MV-4-11 (cell line): ENCODE data around the gene HTT.
"Not testable (repeated sequence)": the region's sequence is repeated elsewhere in the genome, so short reads cannot be mapped to it uniquely, and the experiment has no call there.

Source experiments
- DNase-seq: peaks from one replicate; lab custom pipeline; 2025; lab: John Stamatoyannopoulos, UW

The HTT gene

DNA sequence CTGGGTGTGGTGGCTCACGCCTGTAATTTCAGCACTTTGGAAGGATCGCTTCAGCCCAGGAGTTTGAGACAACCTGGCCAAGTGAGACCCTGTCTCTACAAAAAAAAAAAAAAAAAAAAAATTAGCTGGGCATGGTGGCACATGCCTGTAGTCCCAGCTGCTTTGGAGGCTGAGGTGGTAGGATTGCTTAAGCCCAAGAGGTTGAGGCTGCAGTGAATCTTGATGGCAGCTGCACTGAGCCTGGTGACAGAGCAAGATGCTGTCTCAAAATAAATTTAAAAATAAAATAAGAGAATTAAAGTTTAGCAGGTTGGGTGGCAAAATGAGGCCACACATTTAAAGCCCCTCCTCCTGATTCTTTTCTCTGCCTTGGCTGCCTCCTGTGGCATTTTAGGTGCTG, 47.1 kb downstream of the HTT start:
- DNase-seq, result peak; percentile 17

DNA sequence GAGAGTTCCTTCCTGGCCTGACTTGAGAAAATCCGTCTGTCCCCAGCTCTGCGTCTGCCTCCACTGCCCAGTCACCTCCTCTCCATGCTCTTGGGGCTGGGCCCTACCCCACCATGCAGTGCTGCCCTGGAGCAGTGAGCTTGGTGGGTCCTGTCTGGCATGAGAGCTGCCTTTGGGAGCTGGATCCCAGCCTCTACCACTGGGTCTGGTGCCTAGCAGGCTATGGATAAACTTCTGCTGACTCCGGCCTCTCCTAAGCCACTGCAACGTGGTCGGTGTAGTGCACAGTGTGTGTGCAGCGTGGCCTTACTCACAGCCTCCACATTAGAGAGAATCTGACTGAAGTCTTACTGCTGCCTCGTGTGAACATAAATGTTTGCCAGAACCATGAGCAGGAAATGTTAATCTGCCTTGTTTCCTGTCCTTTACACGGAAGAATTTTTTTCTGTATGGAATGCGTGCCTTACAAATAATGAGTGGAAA, 47.6 kb downstream of the HTT start:
- peak; percentile 20 for DNase-seq

DNA sequence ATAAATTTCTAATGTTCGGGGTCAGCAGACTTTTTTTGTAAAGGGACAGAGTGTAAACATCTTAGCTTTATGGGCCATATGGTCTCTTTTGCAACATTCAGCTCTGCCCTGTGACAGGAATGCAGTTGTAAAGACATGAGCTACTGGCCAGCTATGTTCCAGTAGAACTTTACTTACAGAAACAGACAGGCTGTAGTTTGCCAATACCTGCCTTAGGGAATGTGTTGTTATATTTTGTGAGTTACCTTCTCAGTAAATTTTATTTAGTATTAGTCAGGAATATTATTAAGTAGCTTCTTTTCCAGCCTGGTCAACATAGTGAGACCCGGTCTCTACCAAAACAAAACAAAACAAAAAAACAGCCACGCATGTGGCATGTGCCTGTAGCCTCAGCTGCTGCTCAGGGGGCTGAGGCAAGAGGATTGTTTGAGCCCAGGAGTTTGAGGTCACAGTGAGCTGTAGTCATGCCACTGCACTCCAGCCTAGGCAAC, 48.7 kb downstream of the HTT start:
- DNase-seq, result no peak

GRCh38 chr4:3124070-3124767, 49.7 kb downstream of the HTT start:
- no peak for DNase-seq

DNA sequence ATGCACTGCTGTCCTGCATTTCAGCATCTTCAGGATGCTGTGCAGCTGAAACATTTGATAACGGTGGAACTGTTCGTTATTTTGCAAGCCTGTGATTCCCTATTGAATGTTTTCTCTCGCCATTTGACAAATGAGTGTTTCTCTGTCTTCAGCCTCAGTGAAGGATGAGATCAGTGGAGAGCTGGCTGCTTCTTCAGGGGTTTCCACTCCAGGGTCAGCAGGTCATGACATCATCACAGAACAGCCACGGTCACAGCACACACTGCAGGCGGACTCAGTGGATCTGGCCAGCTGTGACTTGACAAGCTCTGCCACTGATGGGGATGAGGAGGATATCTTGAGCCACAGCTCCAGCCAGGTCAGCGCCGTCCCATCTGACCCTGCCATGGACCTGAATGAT, 52.6 kb downstream of the HTT start:
- DNase-seq, result no peak

- DNase-seq, result no peak
Measured at GRCh38 chr4:3128058-3128457, 53.6 kb downstream of the HTT start.

DNA sequence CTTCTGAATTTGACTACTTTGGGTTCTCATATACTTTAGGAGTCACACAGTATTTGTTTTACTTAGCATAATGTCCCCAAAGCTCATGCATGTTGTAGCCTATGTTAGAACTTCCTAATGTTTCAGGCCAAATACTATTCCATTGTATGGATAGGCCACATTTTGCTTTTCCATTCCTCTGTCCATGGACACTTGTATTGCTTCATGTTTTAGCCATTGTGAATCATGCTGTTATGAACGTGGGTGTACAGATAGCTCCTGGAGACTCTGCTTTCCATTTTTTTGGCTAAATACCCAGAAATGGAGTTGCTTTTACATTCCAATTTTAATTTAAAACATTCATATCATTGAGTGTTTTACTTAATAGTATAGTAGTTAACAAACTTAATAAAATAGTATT, 54.5 kb downstream of the HTT start:
- DNase-seq, result no peak

GRCh38 chr4:3130201-3130600, 55.7 kb downstream of the HTT start:
- DNase-seq, result no peak

DNA sequence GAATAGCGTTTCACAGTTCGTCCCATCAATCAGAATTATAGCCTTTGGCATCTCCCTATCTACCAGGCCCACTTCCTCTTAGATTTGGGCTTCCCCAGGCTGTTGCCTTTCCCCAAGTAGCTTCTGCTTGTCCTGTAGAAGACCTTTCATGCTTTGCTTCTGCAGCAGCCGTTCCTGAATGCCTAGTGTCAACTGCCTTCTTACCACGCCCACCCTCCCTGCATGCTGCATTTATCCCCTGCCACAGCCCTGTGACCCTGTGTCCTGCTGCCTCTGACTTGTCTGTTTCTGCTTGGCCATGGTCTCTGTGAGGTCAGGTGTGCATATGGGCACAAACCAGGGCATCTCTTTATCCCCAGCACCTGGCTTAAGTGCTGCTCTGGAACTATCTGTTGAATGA, 56.3 kb downstream of the HTT start:
- peak; percentile 63 for DNase-seq

DNA sequence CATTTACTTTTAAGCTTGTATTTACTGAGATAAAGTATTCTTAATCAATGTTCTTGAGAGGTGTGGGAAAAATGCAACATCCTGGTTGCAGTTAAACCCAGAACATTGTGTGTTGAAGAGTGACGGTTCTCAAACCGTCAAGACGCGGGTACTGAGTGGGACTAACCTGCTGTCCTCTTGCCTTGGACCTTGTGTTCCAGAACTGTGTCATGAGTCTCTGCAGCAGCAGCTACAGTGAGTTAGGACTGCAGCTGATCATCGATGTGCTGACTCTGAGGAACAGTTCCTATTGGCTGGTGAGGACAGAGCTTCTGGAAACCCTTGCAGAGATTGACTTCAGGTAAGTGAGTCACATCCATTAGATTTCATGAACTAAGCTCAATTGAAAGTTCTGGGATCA, 59.7 kb downstream of the HTT start:
- no peak for DNase-seq

DNA sequence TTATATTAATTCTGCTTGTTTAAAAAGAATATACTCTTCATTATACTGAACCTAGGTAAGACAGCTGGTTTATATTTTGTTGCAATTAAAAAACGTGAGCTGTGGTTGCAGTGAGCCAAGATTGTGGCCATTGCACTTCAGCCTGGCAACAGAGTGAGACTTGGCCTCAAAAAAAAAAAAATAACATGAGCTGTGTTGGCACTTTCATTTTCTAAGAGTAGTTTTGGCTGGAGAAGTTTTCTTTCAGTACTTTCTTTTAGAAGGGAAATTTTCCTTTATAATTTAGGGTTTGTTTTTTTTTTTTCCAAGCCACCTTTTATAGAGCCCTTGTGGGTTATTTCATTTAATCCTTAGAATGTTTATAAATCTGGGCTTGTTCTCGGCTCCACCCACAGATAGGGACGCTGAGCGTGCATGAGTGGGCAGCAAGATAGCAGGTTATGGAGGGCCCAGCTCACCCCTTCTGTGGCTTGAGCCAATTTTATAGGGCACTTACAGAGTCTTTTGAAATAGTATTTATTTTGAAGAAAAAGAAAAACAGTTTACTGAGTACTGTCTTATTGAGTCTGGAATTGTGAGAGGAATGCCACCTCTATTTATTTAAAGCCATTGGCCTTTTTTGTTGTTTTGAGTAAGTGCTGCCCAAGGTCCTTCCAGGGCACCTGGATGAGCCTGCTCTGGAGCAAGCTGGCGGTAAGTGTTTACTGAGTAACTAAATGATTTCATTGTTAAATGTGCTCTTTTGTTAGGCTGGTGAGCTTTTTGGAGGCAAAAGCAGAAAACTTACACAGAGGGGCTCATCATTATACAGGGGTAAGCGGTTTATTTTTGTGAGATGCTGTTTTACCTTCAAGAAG, 60.9 kb downstream of the HTT start:
- no peak for DNase-seq

DNA sequence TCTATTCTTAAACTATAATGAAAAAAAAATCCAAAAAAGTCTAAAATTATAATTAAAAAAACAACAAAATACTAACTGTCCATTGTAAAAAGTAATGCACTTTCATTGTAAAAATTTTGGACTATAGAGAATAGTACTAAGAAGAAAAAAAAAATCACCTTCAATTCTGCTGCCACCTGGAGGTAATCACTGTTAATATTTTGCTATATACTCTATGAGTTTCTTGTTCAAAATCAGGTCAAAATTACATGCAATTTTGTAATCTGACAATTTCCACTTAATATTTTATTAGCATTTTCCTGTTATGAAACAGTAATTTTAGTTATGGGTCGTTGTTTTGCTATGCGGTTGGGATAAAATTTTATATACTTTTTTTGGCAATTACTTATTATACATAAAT, 62.0 kb downstream of the HTT start:
- no peak for DNase-seq

- no peak for DNase-seq
Measured at GRCh38 chr4:3137908-3138307, 63.4 kb downstream of the HTT start.

DNA sequence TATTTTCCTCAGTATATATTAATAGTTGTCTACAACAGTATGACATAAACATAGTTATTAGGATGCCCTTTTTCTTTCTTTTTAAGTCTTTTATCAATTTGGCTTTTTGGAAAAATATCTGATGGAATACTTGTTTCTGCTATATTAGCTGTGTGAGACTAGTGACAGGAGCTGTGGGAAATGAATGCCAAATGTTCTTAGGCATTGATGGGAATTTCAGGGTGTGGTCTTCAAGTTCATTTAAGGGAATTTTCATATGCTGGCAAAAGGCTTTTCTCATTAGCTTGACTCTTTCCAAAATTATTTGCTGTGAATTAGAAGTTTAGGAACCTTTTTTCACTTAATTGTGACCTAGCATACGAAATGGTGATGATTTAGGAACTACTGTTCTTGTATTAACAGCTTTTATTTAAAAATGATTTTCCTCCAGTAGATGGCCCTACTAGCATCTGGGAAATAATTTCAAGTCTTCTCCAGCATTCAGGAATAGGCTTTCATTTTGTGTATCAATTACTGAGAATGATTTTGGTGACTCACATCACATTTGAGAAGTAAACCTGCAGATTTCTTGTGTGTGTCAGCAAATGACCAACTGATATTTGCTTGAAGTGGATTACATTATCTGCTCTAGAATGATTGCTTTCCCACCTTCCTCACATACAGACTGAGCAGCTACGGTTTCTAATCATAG, 70.9 kb downstream of the HTT start:
- DNase-seq, result no peak

GRCh38 chr4:3148926-3149325, 74.4 kb downstream of the HTT start:
- DNase-seq, result no peak

DNA sequence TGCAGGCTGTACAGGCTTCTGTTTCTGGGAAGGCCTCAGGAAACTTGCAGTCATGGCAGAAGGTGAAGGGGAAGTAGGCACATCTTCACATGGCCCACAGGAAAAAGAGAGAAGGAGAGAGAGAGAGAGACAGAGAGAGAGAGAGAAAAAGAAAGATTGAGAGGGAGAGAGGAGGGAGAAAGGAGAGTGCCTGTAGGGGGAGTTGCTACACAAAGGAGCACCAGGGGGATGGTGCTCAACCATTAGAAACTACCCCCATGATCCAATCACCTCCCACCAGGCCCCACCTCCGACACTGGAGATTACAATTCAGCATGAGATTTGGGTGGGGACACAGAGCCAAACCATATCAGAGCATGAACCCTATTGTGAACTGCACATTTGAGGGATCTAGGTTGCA, 76.8 kb downstream of the HTT start:
- DNase-seq, result not testable (repeated sequence)

DNA sequence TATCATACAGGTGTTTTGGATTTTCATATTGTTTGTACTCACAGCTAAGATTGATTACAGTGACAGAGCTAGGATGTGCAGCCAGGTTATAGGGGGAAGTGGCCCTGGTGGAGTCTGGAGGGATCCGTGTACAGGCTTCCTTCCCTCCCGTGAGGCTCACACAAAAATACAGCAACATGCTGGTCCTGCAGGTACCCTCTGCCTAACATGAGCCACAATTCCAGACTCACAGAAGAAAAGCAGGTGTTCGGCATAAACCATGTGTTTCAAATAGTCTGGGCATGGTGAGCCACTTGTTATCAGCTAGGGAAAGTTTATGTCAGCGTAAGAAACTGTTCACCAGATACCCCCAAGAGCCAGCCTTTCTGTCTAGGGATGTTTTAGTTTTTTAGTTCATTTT, 82.9 kb downstream of the HTT start:
- DNase-seq, result no peak

DNA sequence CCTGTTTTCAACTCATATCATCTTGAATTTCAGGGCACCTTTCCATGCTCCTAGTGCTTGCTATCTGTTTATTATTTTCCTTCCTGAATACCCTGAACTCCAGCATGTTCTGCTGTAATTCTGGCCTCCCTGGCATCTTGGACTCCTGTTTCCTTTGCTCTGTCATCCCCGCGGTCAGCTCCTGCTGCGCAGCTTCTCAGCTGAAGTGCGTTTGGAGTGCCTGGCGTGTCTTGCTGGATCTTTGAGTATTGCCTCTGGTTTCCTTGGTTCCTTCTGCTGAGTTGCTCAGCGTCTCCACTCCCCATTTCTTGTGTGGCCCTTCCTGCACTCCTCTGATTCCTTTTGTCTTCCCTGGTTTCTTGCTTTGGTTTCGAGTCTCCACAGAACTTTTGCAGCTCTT, 84.4 kb downstream of the HTT start:
- no peak for DNase-seq

DNA sequence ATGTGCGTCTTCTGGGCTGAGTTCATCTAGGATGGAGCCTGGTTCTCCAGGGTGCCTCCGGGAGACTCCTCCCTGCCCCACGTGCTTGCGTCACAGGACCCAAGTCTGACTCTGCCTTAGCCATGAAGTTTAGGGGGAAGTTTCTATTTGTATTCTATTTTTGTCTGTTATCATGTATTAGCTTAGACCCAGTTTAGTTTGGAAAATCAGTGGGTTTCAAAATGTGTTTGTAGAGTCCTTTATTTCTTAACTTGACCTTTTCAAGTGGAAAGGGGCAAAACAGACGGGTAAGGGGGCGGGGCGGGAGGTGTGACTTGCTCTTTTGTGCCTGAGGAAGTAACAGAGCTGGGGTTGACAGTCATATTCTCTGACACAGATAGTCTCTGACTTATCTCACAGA, 86.0 kb downstream of the HTT start:
- DNase-seq, result no peak

- not testable (repeated sequence) for DNase-seq
Measured at GRCh38 chr4:3161044-3161443, 86.6 kb downstream of the HTT start.

DNA sequence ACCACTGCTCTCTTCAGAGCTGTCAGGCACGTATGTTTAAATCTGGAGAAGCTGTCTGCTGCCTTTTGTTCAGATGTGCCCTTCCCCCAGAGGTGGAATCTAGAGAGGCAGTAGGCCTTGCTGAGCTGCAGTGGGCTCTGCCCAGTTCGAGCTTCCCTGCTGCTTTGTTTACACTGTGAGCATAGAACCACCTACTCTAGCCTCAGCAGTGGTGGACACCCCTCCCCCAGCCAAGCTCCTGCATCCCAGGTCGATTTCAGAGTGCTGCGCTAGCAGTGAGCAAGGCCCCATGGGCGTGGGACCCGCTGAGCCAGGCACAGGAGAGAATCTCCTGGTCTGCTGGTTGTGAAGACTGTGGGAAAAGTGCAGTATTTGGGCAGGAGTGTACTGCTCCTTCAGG, 92.0 kb downstream of the HTT start:
- DNase-seq, result not testable (repeated sequence)

DNA sequence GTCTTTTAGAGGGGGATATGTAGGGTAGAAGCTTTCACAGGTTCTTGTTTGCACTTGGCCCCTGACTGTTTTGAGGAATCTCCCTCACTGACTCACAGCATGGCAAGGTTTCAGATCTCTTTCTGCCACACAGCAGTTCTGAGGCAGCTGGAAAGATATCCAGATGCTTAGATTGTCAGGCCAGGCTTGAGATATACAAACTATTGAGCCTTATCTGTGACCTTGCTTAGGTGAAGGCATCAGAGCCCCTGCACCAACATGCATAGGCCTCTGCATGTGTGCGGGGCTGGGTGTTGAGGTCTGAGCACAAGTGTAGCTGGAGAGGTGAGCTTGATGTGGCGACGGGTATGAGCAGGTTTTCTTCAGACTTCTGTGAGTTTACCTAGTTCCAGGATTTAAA, 93.5 kb downstream of the HTT start:
- peak; percentile 52 for DNase-seq
